Measurements from ENCODE around the gene POLR2I.

POLR2I gene

DNA sequence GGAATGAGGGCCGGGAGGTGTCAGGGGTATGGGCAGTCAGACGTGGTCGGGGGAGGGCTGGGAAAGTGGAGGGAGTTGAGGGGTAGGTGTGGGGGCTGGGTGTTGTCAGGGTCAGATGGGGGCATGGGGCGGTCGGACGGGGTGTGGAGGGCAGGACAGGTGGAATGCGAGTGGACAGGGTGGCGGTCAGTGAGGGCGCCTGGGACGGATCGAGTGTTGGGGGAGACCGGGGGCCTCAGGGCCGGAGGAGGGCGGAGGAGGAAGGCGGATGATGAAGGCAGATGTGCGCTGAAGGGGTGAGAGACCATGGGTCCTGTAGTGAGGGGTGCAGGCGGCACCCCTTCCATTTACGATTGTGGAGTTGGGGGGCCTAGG is 6.3 kb upstream of the POLR2I start:
- Mint-ChIP-seq H3K4me3 (no peak overlapping the region), H3K4me1 (no peaks in the 10 kb centered on the region), H3K36me3 (ENCODE audit: low read depth) (peaks cover 55% of the 10 kb centered on the region), H3K9me3 (no peaks in the 10 kb centered on the region), H3K27me3 (ENCODE audit: low read depth) (no peaks in the 10 kb centered on the region), H3K27ac (no peak overlapping the region)
- TF ChIP-seq, protein P1, sequence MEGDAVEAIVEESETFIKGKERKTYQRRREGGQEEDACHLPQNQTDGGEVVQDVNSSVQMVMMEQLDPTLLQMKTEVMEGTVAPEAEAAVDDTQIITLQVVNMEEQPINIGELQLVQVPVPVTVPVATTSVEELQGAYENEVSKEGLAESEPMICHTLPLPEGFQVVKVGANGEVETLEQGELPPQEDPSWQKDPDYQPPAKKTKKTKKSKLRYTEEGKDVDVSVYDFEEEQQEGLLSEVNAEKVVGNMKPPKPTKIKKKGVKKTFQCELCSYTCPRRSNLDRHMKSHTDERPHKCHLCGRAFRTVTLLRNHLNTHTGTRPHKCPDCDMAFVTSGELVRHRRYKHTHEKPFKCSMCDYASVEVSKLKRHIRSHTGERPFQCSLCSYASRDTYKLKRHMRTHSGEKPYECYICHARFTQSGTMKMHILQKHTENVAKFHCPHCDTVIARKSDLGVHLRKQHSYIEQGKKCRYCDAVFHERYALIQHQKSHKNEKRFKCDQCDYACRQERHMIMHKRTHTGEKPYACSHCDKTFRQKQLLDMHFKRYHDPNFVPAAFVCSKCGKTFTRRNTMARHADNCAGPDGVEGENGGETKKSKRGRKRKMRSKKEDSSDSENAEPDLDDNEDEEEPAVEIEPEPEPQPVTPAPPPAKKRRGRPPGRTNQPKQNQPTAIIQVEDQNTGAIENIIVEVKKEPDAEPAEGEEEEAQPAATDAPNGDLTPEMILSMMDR (IDR thresholded peaks at IDR 0.05; ENCODE audit: unreplicated experiment in 3 of 3) = no peak

DNA sequence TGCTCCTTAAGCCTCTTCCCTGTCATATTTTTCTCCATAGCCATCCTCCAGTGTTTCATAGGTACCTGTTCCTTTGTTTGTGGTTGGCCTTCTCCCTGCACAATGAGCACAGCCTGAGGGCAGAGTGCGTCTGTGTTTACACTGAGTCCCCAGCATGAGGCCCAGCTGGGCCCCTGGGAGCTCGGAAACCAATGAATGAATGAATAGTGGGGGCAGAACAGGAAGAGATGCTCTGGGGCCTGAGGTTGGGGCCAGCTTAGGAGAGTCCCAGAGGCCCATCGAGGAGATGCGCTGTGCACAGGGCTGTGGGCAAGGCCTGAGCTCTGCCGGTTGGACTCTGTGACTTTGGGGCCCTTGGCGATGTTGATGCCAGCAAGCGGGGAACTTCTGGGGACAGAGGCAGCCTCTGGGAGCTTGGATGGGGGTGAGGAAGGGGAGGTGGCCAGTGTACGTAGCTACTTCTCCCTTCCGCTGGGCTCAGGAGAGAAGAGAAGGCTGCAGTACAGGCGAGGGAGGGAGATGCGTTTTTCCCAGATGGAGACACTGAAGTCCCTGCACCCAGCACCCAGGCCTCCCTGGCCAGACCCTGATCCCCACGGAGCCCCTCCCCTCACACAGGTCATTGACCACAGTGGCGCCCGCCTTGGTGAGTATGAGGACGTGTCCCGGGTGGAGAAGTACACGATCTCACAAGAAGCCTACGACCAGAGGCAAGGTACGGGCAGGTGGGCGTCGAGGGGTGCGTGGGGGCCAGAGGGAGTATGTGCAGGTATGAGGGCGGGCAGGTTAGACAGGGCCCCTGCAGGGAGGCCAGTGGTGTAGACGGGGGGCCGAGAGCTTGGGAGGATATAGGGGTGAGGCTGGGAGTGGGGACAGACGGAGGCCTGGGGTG is 5.7 kb upstream of the POLR2I start:
- TF ChIP-seq, protein P1 (IDR thresholded peaks at IDR 0.05; ENCODE audit: unreplicated experiment in 3 of 3) = no peak
- Mint-ChIP-seq H3K4me1 (peaks cover 1% of the 10 kb centered on the region), H3K36me3 (ENCODE audit: low read depth) (peaks cover 49% of the 10 kb centered on the region), H3K27me3 (ENCODE audit: low read depth) (no peaks in the 10 kb centered on the region), H3K4me3 (peak overlapping the region; percentile 22 to 37 (median 31)), H3K27ac (peak overlapping the region in 1 of 3 experiments; percentile 54), H3K9me3 (no peaks in the 10 kb centered on the region)

DNA sequence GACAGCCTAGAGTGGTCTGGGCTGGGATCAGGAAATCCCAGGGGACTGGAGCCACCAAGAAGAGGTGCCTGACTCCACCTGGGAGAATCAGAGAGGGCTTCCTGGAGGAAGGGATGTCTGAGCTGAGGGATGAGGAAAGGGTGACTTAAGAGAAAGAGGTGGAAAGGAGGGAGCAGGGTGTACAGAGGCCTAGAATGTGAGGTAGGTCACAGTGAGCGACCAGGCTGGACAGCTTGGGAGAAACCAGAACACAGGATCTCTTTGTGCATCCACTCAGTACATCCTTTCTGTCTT is 1.6 kb upstream of the POLR2I start:
- TF ChIP-seq, protein P1 (IDR thresholded peaks at IDR 0.05; ENCODE audit: unreplicated experiment in 3 of 3) = no peak
- no peaks in the 10 kb centered on the region for H3K27me3 Mint-ChIP-seq (ENCODE audit: low read depth)
- peak overlapping the region; percentile 88 to 96 (median 92) for H3K4me3 Mint-ChIP-seq
- H3K9me3 Mint-ChIP-seq = no peaks in the 10 kb centered on the region
- peaks cover 19% of the 10 kb centered on the region for H3K4me1 Mint-ChIP-seq
- H3K27ac Mint-ChIP-seq = no peak overlapping the region
- peaks cover 49% of the 10 kb centered on the region for H3K36me3 Mint-ChIP-seq (ENCODE audit: low read depth)

DNA sequence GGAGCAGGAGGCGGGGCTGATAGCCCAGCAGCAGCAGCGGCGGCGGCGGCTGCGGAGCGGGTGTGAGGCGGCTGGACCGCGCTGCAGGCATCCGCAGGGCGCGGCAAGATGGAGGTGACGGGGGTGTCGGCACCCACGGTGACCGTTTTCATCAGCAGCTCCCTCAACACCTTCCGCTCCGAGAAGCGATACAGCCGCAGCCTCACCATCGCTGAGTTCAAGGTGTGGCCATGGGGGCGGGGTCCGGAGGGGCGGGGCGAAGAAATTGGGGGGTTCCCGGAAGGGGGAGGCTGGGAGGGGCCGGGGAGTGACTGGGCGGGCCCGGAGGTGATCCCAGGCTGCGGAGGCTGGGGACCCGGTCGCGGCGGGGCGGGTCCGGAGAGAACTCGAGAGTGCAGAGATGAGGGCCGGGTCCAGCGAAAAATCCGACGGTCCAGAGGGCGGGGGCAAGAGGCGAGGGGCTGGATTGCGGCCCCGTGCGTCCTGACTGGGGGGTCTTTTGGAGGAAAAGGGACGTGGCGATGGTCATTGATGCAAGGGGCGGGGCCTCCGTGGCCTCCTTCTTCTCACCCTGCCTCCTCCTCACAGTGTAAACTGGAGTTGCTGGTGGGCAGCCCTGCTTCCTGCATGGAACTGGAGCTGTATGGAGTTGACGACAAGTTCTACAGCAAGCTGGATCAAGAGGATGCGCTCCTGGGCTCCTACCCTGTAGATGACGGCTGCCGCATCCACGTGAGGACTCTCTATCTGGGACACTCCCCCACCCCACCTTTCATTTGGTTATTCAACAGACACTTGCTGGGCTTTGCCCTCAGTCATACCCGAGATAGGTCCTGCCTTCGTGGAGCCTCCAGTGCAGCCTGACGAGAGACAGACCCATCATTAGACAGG is 1.0 kb upstream of the POLR2I start, which contains the start of gene TBCB:
TBCB (plus strand) TSS at position 16 of the 891 bp plus-strand sequence; CDS start at position 109, 93 bp downstream.
- no peaks in the 10 kb centered on the region for H3K27me3 Mint-ChIP-seq (ENCODE audit: low read depth)
- peaks cover 19% of the 10 kb centered on the region for H3K4me1 Mint-ChIP-seq
- H3K27ac Mint-ChIP-seq = peak within 1 kb of the TSS; percentile 83 to 93 (median 83)
- H3K36me3 Mint-ChIP-seq (ENCODE audit: low read depth) = peaks cover 49% of the 10 kb centered on the region
- TF ChIP-seq, protein P1 (IDR thresholded peaks at IDR 0.05; ENCODE audit: unreplicated experiment in 3 of 3) = no peak
- H3K9me3 Mint-ChIP-seq = no peaks in the 10 kb centered on the region
- peak within 1 kb of the TSS; percentile 88 to 96 (median 92) for H3K4me3 Mint-ChIP-seq

DNA sequence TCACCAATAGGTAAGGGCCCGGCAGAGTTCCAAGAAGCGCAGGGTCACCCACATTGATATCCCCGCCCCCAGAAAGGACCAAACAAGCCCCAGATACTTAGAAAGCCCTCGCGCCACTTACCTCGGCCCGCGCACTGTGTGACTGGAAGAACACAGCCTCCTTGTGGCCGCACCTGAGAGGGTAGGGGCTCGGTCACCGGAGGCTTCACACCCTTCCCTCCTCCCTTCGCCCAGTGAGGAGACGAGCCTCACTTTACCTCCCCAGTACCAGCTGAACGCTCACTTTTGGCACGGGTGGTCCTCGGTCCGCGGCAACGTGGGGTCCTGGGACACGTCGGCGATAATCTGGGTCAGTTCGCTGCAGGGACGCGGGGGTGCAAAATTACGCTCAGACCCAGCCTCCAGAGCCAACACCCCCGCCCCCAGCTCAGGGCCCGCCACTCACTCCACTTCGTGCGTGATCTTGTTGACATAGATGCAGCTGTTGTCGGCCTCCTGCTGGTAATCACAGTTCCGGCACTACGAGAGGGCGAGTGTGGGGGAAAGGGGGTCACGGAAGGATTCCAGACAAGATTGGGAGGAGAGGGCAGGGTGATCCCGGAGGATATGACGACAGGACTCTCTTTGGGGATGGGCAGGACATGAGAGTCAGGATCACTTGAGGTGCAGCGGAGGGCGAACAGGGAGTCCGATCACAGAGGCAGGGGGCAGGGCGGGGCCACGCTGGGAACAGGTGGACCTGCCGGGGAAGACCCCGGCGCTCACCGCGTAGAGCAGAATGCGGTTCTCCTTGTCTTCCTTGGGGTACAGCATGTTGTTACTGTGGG is 568 bp downstream of the POLR2I start:
- peaks cover 19% of the 10 kb centered on the region for H3K4me1 Mint-ChIP-seq
- H3K4me3 Mint-ChIP-seq = peak overlapping the region; percentile 88 to 96 (median 92)

More for the DNA sequence above, 568 bp downstream of the POLR2I start:
- no peaks in the 10 kb centered on the region for H3K9me3 Mint-ChIP-seq
- peak overlapping the region; percentile 83 to 93 (median 83) for H3K27ac Mint-ChIP-seq
- TF ChIP-seq, protein P1 (IDR thresholded peaks at IDR 0.05; ENCODE audit: unreplicated experiment in 3 of 3) = peak in 1 of 3 experiments; percentile 8
- no peaks in the 10 kb centered on the region for H3K27me3 Mint-ChIP-seq (ENCODE audit: low read depth)
- peaks cover 40% of the 10 kb centered on the region for H3K36me3 Mint-ChIP-seq (ENCODE audit: low read depth)

Measured in nephron (organoid).